ENCODE measurements around the gene FAM120A.

The FAM120A gene

DNA sequence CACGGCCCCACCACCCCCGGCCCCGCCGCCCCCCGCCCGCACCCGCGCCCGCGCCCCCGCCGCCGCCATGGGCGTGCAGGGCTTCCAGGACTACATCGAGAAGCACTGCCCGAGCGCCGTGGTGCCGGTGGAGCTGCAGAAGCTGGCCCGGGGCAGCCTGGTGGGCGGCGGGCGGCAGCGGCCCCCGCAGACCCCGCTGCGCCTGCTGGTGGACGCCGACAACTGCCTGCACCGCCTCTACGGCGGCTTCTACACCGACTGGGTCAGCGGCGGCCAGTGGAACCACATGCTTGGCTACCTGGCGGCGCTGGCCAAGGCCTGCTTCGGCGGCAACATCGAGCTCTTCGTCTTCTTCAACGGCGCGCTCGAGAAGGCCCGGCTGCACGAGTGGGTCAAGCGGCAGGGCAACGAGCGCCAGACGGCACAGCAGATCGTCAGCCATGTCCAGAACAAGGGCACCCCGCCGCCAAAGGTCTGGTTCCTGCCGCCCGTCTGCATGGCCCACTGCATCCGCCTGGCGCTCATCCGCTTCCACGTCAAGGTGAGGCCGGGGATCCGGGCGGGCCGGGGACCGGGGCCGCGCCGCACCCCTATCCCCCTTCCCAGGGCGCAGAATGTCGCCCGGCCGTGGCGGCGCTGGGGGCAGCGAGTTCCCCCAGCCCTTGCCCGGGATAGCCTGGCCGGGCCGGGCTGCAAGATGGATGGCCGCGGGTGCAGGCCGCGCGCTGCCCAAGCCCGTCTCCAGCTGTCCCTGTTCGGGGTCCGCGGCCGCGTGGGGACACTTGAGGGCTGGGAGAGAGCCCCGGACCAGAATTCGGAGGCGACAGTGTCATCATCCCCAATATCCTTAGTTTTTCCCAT lies 594 bp downstream of the FAM120A start:
- peak; percentile 45 for DNase-seq

DNA sequence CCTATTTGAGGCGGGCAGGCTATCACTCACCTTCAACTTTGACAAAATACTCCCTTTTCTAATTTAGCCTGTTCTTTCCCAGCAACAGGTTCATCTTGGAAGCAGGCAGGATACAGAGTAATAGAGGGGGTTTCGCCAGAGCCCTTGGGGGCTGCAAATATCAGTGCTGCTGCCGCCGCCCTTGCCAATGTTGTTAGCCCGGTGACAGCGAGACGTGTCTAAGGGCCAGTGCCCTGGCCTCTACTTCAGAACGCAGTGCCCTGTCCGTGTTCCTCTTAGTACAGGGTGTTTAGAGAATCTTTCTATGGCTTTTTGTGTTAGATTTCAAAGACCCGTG lies 1.2 kb downstream of the FAM120A start:
- peak; percentile 14 for DNase-seq

DNA sequence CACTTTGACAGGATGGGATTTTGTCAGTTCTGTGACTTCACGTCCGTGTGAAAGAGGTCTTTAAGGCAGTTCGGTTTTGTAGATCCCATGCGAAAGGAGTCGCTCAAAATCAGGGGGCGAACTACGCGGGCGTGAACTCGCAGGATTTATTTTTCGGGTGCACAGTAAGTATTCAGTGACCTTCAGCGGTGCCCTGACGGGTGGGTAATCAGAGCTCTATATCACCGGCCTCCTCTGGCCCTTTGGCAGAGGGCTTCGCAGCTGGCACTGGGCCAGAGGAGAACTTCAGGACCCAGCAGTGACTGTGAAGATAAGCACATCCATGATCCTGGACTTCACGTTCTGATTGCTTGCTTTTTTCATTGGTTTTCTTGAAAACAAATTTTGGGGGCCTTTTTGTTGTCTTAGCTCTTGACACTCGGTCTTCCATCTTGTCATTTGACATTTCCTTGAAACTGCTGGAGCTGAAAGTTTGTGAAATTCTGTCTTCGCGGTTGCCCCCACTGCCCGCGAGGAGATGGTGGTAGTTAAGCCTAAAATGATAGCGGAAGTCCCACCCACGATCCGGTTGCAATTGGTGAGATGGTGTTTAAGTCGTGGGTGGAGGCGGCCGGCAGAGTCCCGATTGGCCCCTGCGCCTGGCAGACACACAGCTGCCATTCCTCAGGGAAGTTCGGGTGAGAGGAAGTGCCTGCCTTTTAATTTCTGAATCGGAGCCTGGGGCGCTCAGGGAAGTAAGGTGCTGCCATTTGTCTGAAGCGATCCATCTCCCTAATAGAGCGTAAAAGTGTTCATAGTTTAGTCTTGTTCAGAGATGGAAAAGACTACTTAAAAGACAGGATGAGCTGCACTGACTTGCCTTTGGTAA lies 1.8 kb downstream of the FAM120A start, which contains the start of gene FAM120AOS:
FAM120AOS (minus strand) TSS at position 535 of the 868 bp plus-strand sequence. CDS start 872 bp downstream, outside the sequence.
- DNase-seq = peak; percentile 82

DNA sequence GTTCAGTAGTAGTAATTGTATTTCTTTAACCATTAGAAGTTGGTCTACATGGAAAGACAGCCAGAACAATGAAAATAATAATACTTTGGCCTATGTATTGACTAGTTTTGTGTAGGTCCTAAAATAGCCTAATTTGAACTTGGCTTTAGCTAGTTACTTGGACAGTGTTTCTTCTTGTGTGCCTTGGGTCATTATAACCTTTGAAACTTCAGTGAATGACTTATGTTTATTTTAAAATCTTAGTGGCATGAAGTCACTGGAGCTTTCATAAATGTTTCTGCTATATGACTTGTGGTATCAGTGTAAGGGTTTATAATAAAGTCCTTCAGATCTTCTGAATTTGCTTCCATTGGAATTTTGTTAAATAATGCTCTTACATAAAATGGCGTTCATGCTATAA lies 4.5 kb downstream of the FAM120A start:
- DNase-seq = no peak

DNA sequence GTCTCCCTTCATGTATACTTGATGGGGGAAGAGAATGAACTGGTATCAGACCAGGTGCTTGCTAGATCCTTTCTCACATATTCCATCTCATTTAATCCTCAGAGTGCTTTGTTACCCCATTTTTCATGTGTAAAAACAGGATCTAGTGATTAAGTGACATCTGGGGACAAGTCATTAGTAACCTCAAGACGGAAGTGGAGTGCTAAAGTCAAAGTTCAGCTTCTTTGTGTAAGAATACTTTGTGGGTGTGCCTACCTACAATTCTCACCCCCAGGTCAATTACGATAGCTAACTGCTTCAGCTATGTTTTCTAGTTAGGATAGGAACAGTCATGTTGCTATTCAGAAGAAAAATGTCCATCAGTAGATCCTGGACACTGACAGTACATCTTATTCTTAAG lies 5.0 kb downstream of the FAM120A start:
- DNase-seq = peak; percentile 5

DNA sequence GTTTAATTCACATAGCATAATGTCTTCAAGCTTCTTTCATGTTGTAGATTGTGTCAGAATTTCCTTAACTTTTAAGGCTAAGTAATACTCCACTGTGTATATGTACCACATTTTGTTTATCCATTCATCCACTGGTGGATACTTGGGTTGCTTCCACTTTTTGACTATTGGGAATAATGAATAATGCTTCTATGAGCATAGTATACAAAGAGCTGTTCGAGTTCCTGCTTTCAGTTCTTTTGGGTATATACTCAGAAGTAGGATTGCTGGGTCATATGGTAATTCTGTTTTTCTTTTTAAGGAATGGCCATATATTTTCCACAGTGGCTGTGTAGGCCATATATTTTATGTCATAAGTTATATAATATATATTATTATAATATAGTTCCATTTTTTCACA lies 5.5 kb downstream of the FAM120A start:
- DNase-seq = no peak

DNA sequence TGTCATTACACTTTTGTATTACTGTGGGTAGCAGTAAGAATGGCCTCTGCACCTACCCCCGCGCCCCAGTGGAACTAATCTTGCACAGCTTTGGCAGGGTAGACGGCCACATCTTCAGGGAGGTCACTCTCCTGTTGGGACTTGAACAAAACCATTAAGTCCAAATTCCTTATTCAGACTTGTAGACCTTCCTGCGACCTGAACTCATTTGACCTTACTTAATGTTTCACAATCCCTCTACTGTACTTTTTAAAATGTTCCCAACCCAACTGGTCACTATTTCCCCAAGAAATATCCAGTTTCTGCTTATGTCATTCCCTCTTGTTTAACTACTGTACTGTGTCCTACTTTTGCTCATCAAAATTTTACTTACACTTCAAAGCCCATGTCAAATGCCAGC lies 7.2 kb downstream of the FAM120A start:
- DNase-seq = no peak

DNA sequence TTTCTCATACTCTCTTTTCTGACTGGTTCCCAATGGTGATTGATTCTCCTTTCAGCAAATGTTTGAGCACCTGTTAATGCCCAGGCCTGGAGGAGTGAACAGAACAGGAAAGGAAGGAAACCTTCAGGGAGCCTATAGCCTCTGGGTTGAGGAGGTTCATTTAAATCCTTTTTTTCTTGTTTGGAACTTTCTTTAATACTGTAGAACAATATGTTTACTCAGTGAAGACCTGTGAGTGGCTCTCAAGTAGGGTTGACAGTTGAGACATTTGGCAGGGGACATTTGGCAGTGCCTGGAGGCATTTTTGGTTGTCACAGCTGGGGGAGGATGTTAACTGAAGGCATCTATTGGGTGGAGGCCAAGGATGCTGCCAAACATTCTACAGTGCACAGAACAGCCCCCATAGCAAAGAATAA lies 8.0 kb downstream of the FAM120A start:
- no peak for DNase-seq

DNA sequence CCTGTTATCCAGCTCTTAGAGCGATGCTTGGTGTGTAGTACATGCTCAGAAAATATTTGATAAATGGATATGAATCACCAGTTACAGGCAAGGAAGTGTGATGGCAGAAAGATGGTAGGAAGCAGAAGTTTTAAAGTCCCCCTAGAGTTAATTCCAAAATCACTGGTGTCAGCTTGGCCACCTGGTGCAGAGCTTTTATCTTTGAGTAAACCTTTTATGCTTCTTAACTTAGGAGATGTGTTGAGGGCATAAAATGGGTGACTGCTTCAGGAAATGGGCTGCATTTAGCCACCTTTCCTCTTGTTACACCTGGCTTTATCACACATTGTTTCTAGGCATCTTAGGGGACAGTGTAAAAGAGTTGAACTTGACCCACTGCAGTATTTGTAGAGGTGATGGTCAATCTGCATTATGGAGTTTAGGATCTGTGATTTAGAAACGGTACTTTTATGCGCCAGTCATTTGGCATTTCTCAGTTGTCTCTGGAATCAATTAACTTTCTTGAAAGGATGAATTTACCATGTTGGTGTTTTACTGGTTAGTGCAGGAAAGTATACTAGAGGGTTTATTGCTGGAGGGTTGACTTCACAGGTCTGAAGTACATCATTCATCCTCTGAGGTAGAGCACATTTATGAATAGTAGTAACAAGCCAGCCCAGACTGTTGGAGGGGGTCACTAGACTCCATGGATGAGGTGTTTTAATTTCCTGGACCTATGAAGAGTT lies 9.4 kb downstream of the FAM120A start:
- no peak for DNase-seq

DNA sequence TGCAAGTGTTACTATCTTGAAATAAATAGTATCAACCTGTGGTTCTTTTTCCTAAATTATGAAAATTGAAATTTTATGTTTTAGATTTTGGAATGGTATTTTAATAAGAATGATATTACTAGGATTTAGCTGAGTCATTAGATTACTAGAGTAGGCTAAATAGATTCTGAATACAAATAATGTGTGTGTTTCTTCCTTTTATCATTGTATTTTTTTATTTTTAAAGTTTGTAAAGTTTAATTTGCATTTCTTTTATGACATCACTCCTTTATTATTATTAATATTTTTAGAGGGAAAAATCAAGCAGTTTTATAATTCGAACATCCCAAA lies 9.9 kb downstream of the FAM120A start:
- no peak for DNase-seq

DNA sequence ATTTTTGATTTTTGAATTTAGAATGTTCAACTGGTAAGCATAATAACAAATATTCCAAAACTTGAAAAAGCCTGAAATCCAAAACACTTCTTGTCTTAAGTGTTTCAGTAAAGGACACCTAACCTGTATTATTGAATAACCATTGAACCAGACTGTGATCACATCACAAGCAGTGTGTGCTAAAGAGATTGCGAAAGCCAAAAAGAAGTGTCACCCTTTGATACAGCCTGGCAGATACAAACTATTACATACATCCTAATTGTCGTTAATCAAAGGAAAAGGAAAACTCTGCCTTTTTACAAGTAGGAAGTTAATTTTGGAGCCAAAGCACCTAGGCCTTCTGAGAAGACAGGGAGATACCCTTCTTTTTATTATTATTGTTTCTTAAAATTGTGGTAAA lies 10.3 kb downstream of the FAM120A start:
- no peak for DNase-seq

DNA sequence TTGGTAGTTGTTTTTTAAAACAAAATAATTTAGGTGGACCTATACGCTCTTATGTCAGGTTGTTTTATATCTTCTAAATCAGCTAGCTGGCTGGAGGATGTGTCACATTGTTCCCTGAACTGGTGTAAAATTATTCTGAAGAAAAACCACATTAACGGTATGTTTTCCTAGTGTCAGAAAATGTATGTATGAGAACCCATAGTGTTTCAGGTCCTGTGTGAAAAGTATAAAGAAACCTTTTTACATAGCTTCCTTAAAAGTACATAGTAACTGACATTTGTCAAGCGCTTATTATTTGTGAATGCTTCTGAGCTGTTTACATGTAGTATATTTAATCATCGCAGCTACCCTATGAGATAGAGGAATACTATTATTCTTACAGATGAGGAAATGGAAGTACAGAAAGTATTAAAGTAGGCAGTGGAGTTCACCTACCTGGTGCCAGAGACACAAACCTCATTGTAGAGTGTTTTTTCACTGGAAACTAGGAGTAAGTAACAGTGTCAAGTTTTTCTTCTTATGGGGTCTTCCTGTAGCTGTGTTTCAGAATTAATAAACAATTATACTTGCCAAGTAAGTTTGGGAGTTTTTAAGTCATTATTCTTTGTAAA lies 12.3 kb downstream of the FAM120A start:
- DNase-seq = no peak

DNA sequence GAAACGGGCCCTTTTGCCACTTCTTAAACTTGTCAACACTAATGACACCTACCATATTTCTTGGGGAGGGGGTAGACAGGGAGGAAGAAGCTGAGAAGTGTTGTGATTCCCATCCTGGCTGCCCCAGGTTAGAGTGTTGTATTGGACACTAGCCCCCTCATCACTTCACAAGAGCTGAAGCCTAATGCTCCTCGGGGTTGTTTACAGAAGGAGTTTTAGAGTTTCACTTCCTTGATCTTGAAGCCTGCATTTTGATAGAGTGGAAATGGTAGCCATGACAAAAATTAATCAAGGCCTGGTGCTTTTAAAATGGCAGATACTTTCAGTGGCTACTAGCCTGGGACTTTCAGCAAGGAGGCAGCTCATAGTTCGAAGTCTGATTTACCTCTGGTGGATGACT lies 12.9 kb downstream of the FAM120A start:
- DNase-seq = no peak

DNA sequence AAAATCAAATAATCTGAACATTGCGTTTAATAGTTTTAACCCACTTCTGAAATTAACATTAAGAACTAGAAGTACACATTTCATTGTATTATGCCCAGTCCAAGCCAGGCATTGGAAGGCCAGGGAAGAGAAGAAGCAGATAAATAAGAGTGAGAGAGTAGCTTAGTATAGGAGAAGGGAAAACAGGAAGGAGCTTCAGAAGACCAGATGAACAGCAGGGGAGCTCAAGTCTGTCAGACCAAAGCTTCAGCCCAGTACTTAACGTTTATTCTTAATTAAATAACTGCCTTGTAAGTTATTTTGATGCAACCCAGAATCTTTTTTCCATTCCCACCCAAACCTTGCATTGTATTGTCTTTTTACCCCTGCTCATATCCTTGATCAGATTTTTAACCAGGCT lies 13.4 kb downstream of the FAM120A start:
- no peak for DNase-seq

DNA sequence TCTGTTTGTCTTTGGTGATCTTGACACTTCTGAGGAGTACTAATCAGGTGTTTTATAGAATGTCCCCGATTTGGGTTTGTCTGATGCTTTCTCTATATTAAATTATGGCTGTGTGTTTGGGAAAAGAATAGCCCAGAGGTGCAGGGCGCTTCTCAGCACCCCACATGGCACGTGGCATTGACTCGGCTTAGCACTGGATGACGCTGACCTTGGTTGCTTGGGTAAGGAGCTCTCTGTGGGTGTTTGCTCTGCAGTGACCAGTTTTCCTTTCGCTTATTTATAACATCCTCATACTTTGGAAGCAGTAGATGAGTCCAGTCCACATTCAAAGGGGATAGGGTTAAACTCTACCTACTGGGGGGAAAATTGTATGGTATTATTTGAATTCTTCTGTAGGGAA lies 14.4 kb downstream of the FAM120A start:
- DNase-seq = no peak

DNA sequence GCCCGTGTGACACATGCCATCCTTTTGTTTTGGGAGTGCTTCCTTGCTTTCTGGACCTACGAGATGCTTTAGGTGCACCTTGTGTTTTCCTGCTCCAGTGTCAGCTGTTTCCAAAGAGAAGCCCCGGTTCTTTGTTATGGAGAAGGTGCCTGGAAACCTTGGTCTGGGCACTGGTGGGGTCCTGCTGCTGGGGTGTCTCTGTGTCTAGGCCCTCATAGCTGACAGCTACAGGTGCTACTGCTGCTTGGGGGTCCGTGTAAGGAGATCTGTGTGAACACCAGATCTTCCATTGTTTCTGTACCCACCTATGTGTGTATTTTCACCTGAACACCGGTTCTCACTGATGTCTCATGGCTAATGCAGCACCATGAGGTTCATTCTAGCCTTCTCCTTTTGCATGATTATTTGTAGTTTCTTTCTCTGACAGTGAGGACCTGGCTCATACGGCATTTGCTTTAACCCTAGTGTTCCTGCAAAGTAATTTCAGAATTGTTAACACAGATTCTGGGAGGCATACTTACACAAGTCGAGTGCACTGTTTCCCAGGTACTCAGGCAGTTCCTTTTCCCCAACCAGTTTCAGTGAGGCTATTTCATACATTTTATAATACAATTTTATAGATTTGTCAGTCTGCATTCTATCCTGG lies 15.1 kb downstream of the FAM120A start:
- DNase-seq = no peak

DNA sequence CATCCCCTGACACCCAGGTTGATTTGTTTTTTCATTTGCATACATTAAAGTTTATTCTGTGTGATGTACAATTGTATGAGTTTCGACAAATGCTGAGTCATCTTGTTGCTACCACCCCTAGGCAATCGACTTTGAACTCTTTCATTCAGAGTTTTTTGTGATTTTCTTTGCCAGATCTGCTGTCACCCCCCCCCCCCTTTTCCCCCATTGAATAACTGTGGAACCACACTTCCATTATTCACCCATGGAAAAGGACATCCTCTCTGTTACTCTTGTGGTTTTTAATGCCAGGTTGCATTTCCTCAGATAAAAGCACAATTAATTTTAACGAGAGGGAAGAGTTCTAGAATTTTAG lies 15.6 kb downstream of the FAM120A start:
- DNase-seq = no peak

DNA sequence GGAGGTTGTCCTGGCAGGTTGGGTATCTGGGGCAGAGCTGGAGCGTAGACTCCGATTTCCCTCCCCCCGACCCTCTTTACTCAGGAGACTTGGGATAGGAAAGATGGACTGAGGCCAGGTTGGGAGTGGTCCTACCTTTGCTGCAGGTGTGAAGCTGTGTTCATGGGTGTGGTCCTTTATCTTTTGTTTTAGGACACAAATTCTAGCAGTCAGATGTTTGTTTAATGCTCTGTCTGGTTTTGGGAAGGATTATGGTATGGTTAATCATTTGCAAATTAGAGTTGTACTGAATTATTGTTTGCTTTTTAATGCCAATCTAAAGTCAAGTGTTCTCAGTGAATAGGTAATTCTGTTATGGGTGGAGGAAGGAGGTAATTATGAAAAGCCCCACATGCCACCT lies 16.0 kb downstream of the FAM120A start:
- DNase-seq = no peak

DNA sequence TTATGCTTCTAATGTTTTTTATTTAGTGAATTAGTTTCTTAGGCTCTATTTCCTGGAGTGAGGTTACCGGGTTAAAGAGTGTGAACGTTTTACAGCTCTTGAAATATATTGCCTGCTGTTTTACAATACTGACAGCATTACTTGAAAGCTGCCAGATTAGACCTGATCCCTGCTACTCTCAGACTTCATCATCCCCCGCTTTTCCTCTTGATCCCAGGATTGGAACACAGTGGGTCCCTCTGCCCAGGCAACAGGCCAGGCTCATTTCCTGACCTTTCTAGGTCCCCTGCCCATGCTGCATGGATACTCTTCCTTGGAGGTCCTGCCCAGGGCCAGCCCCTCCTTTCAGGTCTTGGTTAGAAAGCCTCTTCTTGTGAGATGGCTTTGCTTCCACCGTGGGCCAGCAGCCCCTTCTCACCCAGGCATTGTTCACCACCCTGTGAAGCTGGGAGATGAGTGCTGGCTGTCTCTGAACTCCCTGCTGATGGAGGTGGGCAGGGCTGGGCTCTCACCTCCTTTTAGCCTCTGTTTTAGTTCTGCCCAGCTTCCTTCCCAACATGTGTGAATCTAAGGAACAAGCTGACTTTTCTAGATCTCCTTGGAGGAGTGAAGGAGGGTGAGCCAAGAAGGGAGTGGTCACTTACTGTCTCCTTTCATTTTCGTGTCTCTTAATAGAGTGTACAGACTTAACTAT lies 17.4 kb downstream of the FAM120A start:
- no peak for DNase-seq

DNA sequence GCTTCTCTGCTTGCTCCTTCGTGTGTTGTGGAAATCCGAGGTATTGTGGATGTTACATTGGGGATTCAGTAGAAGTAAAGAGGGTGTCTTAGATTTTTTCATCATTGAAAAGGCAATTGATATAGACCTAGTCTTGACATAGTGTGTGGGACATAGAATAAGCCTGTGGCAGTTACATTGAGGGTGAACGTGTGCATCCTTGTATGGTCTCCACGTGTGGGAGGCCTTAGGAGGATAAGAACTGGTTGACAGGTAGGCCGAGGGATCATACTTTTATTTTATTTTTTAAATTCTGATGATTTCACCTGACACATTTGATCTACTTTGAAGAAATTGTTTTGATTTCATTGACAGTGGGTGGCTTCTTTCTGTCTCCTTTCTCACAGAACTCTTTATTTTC lies 18.9 kb downstream of the FAM120A start:
- DNase-seq = no peak

DNA sequence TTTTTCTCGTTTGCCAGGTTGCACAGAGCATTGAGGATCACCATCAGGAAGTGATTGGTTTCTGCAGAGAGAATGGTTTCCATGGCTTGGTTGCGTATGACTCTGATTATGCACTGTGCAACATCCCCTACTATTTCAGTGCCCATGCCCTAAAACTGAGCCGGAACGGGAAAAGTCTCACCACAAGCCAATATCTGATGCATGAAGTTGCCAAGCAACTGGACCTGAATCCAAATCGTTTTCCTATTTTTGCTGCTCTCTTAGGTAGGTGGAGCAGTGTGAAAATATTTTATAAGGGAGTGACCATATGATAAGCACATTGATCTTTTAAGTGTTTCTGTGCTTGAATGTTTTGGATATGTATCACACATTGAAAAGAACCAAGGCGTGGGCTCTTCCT lies 19.6 kb downstream of the FAM120A start:
- DNase-seq = no peak

DNA sequence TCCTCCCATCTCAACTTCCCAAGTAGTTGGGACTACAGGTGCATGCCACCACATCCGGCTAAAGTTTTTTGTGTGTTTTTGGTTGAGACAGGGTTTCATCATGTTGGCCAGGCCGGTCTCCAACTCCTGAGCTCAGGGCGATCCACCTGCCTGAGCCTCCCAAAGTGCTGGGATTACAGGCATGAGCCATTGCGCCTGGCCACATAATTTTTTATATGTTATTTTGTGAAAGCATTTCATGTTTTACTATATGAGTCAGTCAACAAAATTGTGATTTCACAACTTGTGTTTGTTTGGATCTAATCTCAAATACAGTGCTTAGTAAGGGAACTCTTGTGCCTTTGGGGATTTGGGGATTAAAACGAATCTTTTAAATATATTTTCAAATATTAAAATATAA lies 21.9 kb downstream of the FAM120A start:
- DNase-seq = no peak
